GM18861 (cell line): ENCODE results near the gene TACR1.
"Not testable (repeated sequence)": the region's sequence is repeated elsewhere in the genome, so short reads cannot be mapped to it uniquely, and the experiment has no call there.

ENCODE experiments used
- ATAC-seq: cut with Tn5 transposase; IDR thresholded peaks from one replicate; pipeline ENCODE4 v1.9.1; 2021; ENCODE audit not compliant: unreplicated experiment

The TACR1 gene

GRCh38 chr2:75195076-75195691 is 4.1 kb downstream of the TACR1 start:
- no peak for ATAC-seq

DNA sequence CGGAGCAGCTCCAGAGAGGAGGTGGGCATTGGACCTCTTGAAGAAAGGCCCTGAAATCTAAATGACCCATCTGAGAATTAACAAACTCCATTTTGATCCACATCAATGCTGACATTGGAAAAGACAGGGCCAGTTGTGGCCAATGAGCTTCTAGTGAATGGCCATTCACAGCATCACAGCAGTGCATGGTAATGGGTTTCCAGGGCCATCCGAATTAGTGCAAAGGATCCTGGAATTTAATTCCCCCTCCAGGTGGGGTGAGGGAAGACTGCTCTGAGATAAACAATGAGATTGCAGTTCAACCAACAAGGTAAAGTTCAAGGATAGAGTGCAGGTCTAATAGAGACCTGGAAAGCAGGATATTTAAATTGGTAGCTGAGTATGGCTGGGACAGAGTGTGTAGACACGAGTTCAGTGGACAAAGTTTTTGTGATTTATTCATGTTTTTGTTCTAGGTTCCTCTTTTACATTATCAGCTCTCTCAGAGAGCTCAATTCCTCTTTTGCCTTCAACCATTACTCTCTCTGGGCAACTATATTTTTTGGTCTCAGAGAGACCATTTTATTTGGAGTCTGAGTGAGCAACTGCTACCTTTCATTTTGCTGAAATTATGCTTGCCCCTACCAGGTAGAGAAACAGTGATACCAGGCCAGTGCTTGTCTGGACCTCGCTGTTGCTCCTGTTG is 5.0 kb downstream of the TACR1 start:
- no peak for ATAC-seq

GRCh38 chr2:75192496-75192895 is 6.8 kb downstream of the TACR1 start:
- ATAC-seq = no peak

DNA sequence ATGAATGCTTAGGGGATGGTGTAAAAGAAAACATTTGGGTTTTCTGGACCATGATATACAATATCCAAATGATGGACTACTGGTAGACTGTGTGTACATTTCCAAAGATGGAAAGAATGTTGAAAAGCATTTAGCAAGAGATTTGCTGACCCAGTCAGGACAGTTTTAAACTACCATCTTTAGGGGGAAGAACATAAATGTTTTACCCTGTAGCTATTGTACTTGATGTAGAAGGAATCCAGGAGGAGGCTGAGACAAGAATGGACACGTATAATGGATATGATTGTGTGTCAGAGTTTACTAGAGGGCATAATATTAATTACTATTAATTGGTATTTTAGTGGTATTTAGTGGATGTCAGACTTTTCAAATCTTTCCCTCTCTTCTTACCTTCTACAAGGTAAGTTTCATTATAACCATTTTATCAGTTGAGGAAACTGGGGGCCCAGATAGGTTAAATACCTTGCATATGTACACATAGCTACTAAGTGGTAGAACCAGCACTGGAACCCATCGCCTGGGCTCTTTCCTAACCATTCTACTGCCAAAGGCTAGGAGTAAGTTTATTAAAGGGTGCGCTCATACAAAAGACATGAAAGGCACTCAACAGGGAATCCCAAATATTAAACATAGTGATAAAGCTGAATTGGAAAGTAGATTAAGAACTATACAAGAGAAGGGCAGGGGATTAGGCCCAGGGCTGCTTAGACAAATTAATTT is 8.9 kb downstream of the TACR1 start:
- ATAC-seq = no peak

DNA sequence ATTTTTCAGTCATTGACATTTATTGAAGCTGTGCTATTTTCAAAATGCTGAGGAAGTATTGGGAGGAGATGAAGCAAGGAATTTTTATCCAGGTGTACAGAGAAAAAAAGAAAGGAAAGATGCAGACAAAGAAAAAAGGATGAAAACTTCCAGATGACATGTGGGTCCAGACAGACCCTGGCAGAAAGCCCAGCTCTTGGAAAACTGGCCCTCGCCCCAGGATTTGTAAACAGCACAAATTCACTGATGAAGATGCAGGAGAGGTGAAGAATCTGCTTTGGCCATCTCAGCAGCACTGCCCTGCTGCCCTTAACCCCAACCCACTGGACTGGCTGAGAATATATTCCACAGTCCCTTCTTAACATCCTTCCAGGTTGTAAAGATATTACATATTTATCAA is 12.5 kb downstream of the TACR1 start:
- no peak for ATAC-seq

DNA sequence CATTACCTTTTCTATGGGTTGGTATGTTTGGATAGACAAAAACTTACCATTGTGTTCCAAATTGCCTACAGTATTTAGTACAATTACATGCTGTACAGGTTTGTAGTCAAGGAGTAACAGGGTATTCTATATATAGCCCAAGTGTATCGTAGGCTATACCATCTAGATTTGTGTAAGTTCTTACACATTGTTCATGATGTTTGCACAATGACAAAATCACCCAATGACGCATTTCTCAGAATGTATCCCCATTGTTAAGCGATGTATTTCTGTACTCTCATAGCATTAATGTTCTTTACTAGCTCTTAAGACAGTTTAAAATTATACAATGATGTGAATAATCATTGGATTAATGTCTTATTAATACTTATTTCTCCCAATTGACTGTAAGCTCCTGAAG is 16.7 kb downstream of the TACR1 start:
- no peak for ATAC-seq

- no peak for ATAC-seq
Observed at GRCh38 chr2:75180476-75180875, 18.8 kb downstream of the TACR1 start.

GRCh38 chr2:75177427-75177826 is 21.9 kb downstream of the TACR1 start:
- ATAC-seq = no peak

DNA sequence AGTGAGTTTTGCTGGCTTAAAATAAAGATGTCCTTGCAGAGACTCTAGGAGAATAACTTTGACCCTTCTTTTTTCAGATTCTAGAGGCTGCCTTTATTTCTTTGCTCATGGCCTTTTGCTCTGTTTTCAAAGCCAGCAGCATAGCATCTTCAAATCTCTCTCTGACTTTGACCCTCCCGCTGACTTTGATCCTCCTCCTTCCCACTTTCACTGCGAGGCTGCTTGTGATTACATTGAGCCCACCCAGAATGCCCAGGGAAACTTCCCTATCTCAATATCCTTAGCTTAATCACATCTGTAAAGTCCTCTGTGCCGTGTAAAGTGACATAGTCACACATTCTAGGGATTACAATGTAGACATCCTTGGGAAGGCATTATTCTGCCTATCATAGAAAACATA is 23.9 kb downstream of the TACR1 start:
- no peak for ATAC-seq

- ATAC-seq = no peak
Observed at GRCh38 chr2:75174981-75175380, 24.3 kb downstream of the TACR1 start.

- ATAC-seq = no peak
Observed at GRCh38 chr2:75174519-75174918, 24.8 kb downstream of the TACR1 start.

DNA sequence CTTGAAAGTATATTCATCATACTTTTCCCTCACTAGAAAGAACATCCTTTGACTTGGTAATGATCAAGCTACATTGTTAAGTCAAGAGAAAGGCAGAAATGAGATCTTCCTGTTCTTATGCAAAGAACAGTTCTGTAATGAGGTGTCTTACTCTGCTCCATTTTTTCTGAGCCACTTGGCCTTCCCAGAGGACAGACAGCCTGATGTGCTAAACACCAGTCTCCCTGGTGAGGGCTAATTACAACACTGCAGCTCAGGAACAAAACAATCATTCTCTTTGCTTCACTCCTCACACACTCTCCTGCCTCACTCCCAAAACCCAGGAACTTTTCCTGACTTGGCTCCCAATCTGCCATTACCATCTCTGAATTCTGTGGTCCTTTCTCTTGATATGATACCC is 25.6 kb downstream of the TACR1 start:
- ATAC-seq = no peak

DNA sequence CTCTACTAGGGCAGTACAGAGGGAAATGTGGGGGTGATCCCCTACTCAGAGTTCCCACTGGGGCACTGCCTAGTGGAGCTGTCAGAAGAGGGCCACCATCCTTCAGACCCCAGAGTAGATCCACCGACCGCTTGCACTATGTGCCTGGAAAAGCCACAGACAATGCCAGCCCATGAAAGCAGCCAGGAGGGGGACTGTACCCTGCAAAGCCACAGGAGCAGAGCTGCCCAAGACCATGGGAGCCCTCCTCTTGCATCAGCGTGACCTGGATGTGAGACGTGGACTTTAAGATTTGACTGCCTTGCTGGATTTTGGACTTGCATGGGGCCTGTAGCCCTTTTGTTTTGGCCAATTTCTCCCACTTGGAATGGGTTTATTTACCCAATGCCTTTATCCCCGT is 27.9 kb downstream of the TACR1 start:
- ATAC-seq = not testable (repeated sequence)

- no peak for ATAC-seq
Observed at GRCh38 chr2:75170889-75171288, 28.4 kb downstream of the TACR1 start.

GRCh38 chr2:75168186-75168585 is 31.1 kb downstream of the TACR1 start:
- no peak for ATAC-seq

DNA sequence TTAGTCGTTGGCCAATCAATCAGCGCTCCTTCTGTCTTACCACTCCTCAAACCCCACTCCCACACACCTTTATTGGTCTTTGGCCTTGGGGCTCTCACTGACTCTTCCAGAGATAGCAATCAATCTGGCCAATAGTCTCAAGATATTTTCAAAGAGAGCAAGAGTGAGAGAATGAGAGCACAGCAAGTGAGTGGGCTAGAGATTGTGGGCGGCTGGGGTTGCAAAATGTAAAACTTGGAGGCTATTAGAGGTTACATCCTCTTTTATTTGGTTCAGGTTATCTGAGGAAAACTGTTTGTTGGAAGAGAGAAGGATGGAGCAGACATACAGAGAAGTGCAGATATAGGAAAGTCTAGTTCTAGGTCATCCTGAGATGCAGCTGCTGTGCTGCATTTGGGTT is 32.8 kb downstream of the TACR1 start:
- no peak for ATAC-seq

DNA sequence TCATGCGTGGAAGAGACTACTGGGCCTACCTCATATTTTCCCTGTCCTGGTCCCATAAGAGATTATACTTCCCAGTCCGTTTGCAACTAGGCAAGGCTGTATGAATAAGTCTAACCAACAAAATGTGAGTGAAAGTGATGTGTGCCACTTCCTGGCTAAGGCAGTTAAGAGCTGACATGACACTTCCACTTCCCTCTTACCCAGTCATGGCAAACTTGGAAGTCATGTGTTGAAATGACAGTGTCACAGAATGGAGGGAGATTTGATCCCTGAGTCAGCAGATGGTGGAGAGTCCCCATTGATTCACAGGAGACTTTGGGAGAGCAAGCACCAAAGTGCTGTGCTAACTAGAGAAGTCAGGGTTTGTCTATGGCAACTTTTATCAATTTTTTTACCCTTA is 36.4 kb downstream of the TACR1 start:
- no peak for ATAC-seq

- ATAC-seq = no peak
Observed at GRCh38 chr2:75162259-75162658, 37.1 kb downstream of the TACR1 start.

DNA sequence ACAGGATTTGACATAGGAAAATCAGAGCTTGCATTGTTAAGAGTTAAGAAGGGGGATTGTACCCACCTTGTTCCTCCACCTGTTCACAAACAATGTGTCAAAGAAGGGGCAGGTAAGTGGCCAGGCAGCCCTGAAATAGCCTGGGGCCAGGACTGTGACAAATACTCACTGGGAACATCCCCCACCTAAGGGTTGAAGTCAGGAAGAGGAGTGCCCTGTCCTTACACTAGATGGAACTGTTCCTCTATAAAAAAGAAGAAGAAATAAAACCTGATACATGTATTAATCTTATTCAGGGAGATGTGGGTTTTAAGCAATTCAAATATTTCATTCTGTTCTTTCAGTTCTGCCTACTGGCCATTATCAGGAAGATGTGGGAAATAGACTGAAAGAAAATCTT is 41.9 kb downstream of the TACR1 start:
- no peak for ATAC-seq

- no peak for ATAC-seq
Observed at GRCh38 chr2:75155115-75155514, 44.2 kb downstream of the TACR1 start.

DNA sequence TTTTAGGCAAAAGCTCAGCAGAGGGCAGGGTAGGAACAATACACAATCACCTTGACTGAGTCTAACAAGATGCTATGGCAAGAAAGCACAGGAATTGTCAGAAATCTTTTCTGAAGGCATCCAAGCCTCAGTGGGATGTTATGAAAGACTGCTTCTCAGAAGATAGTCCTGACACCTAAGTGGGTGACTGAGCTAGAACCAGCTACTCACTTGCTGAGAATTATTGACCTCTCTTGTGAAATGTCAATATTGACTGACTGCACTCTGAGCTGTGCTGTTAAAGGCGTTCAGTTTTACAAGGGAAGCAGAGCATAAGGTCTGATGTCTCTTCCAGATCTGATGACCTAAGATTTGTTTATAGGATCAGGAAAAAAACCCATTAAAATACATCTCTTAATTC is 46.1 kb downstream of the TACR1 start:
- ATAC-seq = no peak

GRCh38 chr2:75152243-75152642 is 47.1 kb downstream of the TACR1 start:
- ATAC-seq = not testable (repeated sequence)
